Activated CD8-positive, alpha-beta T cell treated with anti-CD3 and anti-CD28 coated beads for 36 hours (primary cell): ENCODE measurements around the gene ETNPPL. TPM values are rescaled to one million over a fixed set of nuclear protein-coding genes. Genes with fewer than 3 reads are reported as not detected.

ENCODE experiments used
- ATAC-seq: fragments of 200-7000 bp; cut with Tn5 transposase; one replicate; pipeline ENCODE4 v1.10.0; 2021; ENCODE audit warnings: mild to moderate bottlenecking, moderate library complexity
- CTCF ChIA-PET: fragments of 350-600 bp; sonication (Branson Sonifier 250); formaldehyde crosslinking; loops from one replicate; lab custom pipeline; 2021; ENCODE audit warnings: antibody characterized with exemption; lab: Charles Lee
- POLR2A ChIA-PET: fragments of 350-600 bp; sonication (Branson Sonifier 250); formaldehyde crosslinking; loops from one replicate; lab custom pipeline; 2021; ENCODE audit warnings: antibody characterized with exemption; lab: Charles Lee
- DNase-seq: peaks from one replicate; pipeline ENCODE4 v3.0.0-alpha.2; 2020
- H3K27ac Mint-ChIP-seq: one replicate; pipeline ENCODE4 v1.8.0; 2021; ENCODE audit warnings: mild to moderate bottlenecking, mixed read lengths
- H3K27me3 Mint-ChIP-seq: one replicate; pipeline ENCODE4 v1.8.0; 2021; ENCODE audit warnings: mixed read lengths
- H3K36me3 Mint-ChIP-seq: one replicate; pipeline ENCODE4 v1.8.0; 2021; ENCODE audit warnings: low read depth, mixed read lengths
- H3K4me1 Mint-ChIP-seq: one replicate; pipeline ENCODE4 v1.8.0; 2021; ENCODE audit warnings: low read depth, mixed read lengths
- H3K4me3 Mint-ChIP-seq: one replicate; pipeline ENCODE4 v1.8.0; 2021; ENCODE audit warnings: mild to moderate bottlenecking, moderate library complexity, mixed read lengths
- H3K9me3 Mint-ChIP-seq: one replicate; pipeline ENCODE4 v1.8.0; 2021; ENCODE audit warnings: mixed read lengths
- CTCF ChIP-seq: fragments of 200-600 bp; IDR thresholded peaks from one replicate; pipeline ENCODE4 v1.8.0; 2022; ENCODE audit warnings: antibody characterized with exemption, mild to moderate bottlenecking
- intact Hi-C: fragments of 100-400 bp; cut with micrococcal nuclease; formaldehyde crosslinking; loops from one replicate; pipeline ENCODE4 v1.10.0; 2022
- total RNA-seq, 2 experiments: library from RNA; stranded (reverse); gene quantifications; one replicate each; pipeline ENCODE4 v1.2.3, GENCODE V29; 2021

The ETNPPL gene
- total RNA-seq, 2 experiments from 2014 or later = not detected

GRCh38 chr4:108706289-108706688, 56.6 kb downstream of the ETNPPL start:
- ChIA-PET CTCF (no interaction called here), POLR2A (no interaction called here)
- Mint-ChIP-seq H3K4me1 (peaks cover 13% of the 10 kb centered on the region), H3K27me3 (no peaks in the 10 kb centered on the region), H3K36me3 (no peaks in the 10 kb centered on the region), H3K9me3 (no peaks in the 10 kb centered on the region), H3K4me3 (no peak overlapping the region), H3K27ac (no peak overlapping the region)
- no peak for ATAC-seq
- intact Hi-C loops = no loop called here
- no peak for DNase-seq
- no peak for TF ChIP-seq CTCF

- H3K9me3 Mint-ChIP-seq = no peaks in the 10 kb centered on the region
- ATAC-seq (no peak), DNase-seq (no peak)
- H3K36me3 Mint-ChIP-seq = no peaks in the 10 kb centered on the region
- peaks cover 13% of the 10 kb centered on the region for H3K4me1 Mint-ChIP-seq
- H3K27ac Mint-ChIP-seq = no peak overlapping the region
- CTCF ChIA-PET = interaction anchor here (0.8 kb wide), 1 partner anchor 791 kb away, joined by 3 read pairs; no protein-coding TSS in a partner anchor
- intact Hi-C loops = no loop called here
- no peaks in the 10 kb centered on the region for H3K27me3 Mint-ChIP-seq
- TF ChIP-seq CTCF = no peak
- no peak overlapping the region for H3K4me3 Mint-ChIP-seq
- POLR2A ChIA-PET = interaction anchor here (0.7 kb wide), 1 partner anchor 34 kb away, joined by 4 read pairs; no protein-coding TSS in a partner anchor
Observed at GRCh38 chr4:108703966-108704365, 58.9 kb downstream of the ETNPPL start.

- H3K27me3 Mint-ChIP-seq = no peaks in the 10 kb centered on the region
- DNase-seq (no peak), ATAC-seq (no peak)
- no peak overlapping the region for H3K27ac Mint-ChIP-seq
- H3K4me3 Mint-ChIP-seq = no peak overlapping the region
- ChIA-PET CTCF (interaction anchor here (0.8 kb wide), 1 partner anchor 791 kb away, joined by 3 read pairs; no protein-coding TSS in a partner anchor), POLR2A (no interaction called here)
- intact Hi-C loops = no loop called here
- no peak for TF ChIP-seq CTCF
- no peaks in the 10 kb centered on the region for H3K9me3 Mint-ChIP-seq
- peaks cover 13% of the 10 kb centered on the region for H3K4me1 Mint-ChIP-seq
- no peaks in the 10 kb centered on the region for H3K36me3 Mint-ChIP-seq
Observed at GRCh38 chr4:108703370-108703769, 59.5 kb downstream of the ETNPPL start.

GRCh38 chr4:108702960-108703359, 59.9 kb downstream of the ETNPPL start:
- no peak overlapping the region for H3K27ac Mint-ChIP-seq
- H3K27me3 Mint-ChIP-seq = no peaks in the 10 kb centered on the region
- H3K36me3 Mint-ChIP-seq = no peaks in the 10 kb centered on the region
- ChIA-PET POLR2A (no interaction called here), CTCF (interaction anchor here (0.8 kb wide), 1 partner anchor 790 kb away, joined by 3 read pairs; no protein-coding TSS in a partner anchor)
- no peaks in the 10 kb centered on the region for H3K9me3 Mint-ChIP-seq
- no peak for TF ChIP-seq CTCF
- no peak for ATAC-seq
- H3K4me1 Mint-ChIP-seq = peaks cover 13% of the 10 kb centered on the region
- H3K4me3 Mint-ChIP-seq = no peak overlapping the region
- no peak for DNase-seq
- intact Hi-C loops = no loop called here

GRCh38 chr4:108700081-108700757, 62.6 kb downstream of the ETNPPL start:
- Mint-ChIP-seq H3K4me3 (no peak overlapping the region), H3K27ac (no peak overlapping the region), H3K27me3 (no peaks in the 10 kb centered on the region), H3K9me3 (no peaks in the 10 kb centered on the region), H3K36me3 (no peaks in the 10 kb centered on the region), H3K4me1 (peaks cover 13% of the 10 kb centered on the region)
- ChIA-PET POLR2A (no interaction called here), CTCF (no interaction called here)
- no peak for DNase-seq
- TF ChIP-seq CTCF = no peak
- no peak for ATAC-seq
- intact Hi-C loops = no loop called here
